Keratinocyte (primary cell): Measurements from ENCODE around the gene CXADR. TPM values are rescaled to one million over a fixed set of nuclear protein-coding genes. Genes with fewer than 3 reads are reported as not detected.

Source experiments
- DNase-seq: peaks from one replicate; pipeline ENCODE4 v3.0.0-alpha.2; 2011; ENCODE audit warnings: low read depth, missing footprints, low spot score
- FAIRE-seq: peaks from 2 replicates; lab custom pipeline; 2011; peaks lifted over from hg19 to GRCh38; lab: Jason Lieb, UNC
- H2AFZ ChIP-seq: 2 replicates; pipeline ENCODE4 v1.6.0; 2012; ENCODE audit warnings: low read length, control low read depth, inconsistent platforms; ENCODE audit not compliant: control insufficient read depth
- H3K27ac ChIP-seq: 2 replicates; pipeline ENCODE4 v1.5.1; 2011; ENCODE audit warnings: low read length; ENCODE audit not compliant: control insufficient read depth, insufficient read depth
- H3K27me3 ChIP-seq: 3 replicates; pipeline ENCODE4 v1.6.0; 2011; ENCODE audit warnings: low read length; ENCODE audit not compliant: control insufficient read depth, insufficient read depth; ENCODE audit errors: extremely low read depth
- H3K36me3 ChIP-seq, 2 experiments: 2 replicates in 1 of 2; 3 replicates in 1 of 2; pipeline ENCODE4 v1.5.1; 2011; ENCODE audit warnings: low read length in 2 of 2, mild to moderate bottlenecking in 1 of 2; ENCODE audit not compliant: control insufficient read depth in 2 of 2, insufficient read depth in 2 of 2; ENCODE audit errors: extremely low read depth in 1 of 2
- H3K4me1 ChIP-seq: 3 replicates; pipeline ENCODE4 v1.5.1; 2011; ENCODE audit warnings: low read length; ENCODE audit not compliant: control insufficient read depth, insufficient read depth; ENCODE audit errors: extremely low read depth
- H3K4me2 ChIP-seq: 3 replicates; pipeline ENCODE4 v1.6.0; 2011; ENCODE audit warnings: low read depth, low read length; ENCODE audit not compliant: control insufficient read depth, insufficient read depth; ENCODE audit errors: extremely low read depth
- H3K4me3 ChIP-seq, 3 experiments: fragments of 200-600 bp in 1 of 3; sonication (generic) in 1 of 3; 2 replicates in 2 of 3; 3 replicates in 1 of 3; pipeline ENCODE4 v1.5.1; 2011 to 2016; ENCODE audit warnings: low read length in 3 of 3, mild to moderate bottlenecking in 3 of 3, control low read depth in 2 of 3, inconsistent platforms in 1 of 3, low read depth in 1 of 3, mixed read lengths in 1 of 3, mixed run types in 1 of 3, moderate library complexity in 1 of 3; ENCODE audit not compliant: control insufficient read depth in 2 of 3, insufficient read depth in 2 of 3; ENCODE audit errors: extremely low read depth in 1 of 3
- H3K79me2 ChIP-seq: 2 replicates; pipeline ENCODE4 v1.6.0; 2012; ENCODE audit warnings: low read length; ENCODE audit not compliant: control insufficient read depth, insufficient read depth
- H3K9ac ChIP-seq: 3 replicates; pipeline ENCODE4 v1.6.0; 2011; ENCODE audit warnings: low read length; ENCODE audit not compliant: control insufficient read depth, insufficient read depth; ENCODE audit errors: extremely low read depth
- H3K9me1 ChIP-seq: 3 replicates; pipeline ENCODE4 v1.6.0; 2011; ENCODE audit warnings: low read length; ENCODE audit not compliant: control insufficient read depth, insufficient read depth; ENCODE audit errors: extremely low read depth
- H3K9me3 ChIP-seq: 2 replicates; pipeline ENCODE4 v1.5.1; 2012; ENCODE audit warnings: low read depth, low read length; ENCODE audit not compliant: control insufficient read depth
- H4K20me1 ChIP-seq: 3 replicates; pipeline ENCODE4 v1.6.0; 2011; ENCODE audit warnings: low read length; ENCODE audit not compliant: control insufficient read depth, insufficient read depth; ENCODE audit errors: extremely low read depth
- EZH2 ChIP-seq: IDR thresholded peaks from one replicate; pipeline ENCODE4 v1.6.1; 2012; ENCODE audit warnings: inconsistent platforms, mild to moderate bottlenecking, low read length, moderate library complexity
- dilution Hi-C: fragments of 300-500 bp; cut with MboI; formaldehyde crosslinking; loops from one replicate; pipeline ENCODE4 v1.7.0; 2020; ENCODE audit warnings: low sequenced_read_pairs; ENCODE audit not compliant: extremely low pct_ligation_motif_present
- polyA plus RNA-seq, 5 experiments: library from polyadenylated mRNA; depleted of rRNA in 3 of 5; stranded (reverse) in 3 of 5; stranded (forward) in 1 of 5; unstranded in 1 of 5; fragments of >200 nt; gene quantifications; 1 replicate in 1 of 5; 2 replicates in 3 of 5; 3 replicates in 1 of 5; pipeline versions ENCODE4 v1.2.1 to v1.2.3, GENCODE V29; 2011 to 2012; ENCODE audit warnings: missing spikeins in 2 of 5, low read depth in 1 of 5, low replicate concordance in 1 of 5
- TF ChIP-seq, protein P1 (sequence below), 3 experiments: IDR thresholded peaks in 1 of 3; conservative IDR thresholded peaks in 1 of 3; optimal IDR thresholded peaks in 1 of 3; 2 replicates in 2 of 3; 3 replicates in 1 of 3; pipeline versions ENCODE3 to v1.5.1; 2011; ENCODE audit warnings: low read length in 3 of 3, mild to moderate bottlenecking in 3 of 3, moderate library complexity in 2 of 3, control low read depth in 1 of 3, inconsistent platforms in 1 of 3; ENCODE audit not compliant: insufficient read depth in 2 of 3; ENCODE audit errors: extremely low read depth in 1 of 3

CXADR gene
- polyA plus RNA-seq, 1 donor (not counting 4 experiments of a cell fraction or from before 2014, with no cell fraction given): 37.3 TPM

DNA sequence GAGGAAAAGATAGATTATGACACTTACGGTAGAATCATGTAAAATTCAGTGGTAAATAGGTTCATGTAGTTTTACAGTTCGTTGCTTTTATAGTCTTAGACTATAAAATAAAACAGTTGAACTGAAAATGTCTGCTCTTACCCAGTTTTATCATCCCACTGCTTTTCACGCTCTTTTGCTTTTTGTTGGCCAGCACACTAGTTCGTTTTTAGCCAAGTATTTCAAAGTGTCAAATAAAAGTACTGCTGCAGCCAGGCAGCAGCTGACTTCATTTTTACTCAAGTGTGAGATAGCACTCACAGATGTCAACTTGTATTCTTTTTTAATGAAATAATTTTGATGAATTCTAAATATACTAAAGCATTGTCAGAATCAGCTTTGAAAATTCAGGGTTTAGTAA lies 118.4 kb downstream of the CXADR start:
- Histone ChIP-seq H3K4me2 (no peak overlapping the region), H3K27me3 (no peaks in the 10 kb centered on the region), H3K79me2 (no peaks in the 10 kb centered on the region), H3K9ac (no peak overlapping the region), H2AFZ (no peak overlapping the region), H3K36me3 (no peaks in the 10 kb centered on the region), H3K4me1 (no peaks in the 10 kb centered on the region), H3K9me3 (no peaks in the 10 kb centered on the region), H4K20me1 (no peaks in the 10 kb centered on the region), H3K4me3 (no peak overlapping the region), H3K9me1 (no peaks in the 10 kb centered on the region), H3K27ac (no peak overlapping the region)
- FAIRE-seq (no peak), DNase-seq (no peak)
- no peak for TF ChIP-seq EZH2
- TF ChIP-seq, protein P1, sequence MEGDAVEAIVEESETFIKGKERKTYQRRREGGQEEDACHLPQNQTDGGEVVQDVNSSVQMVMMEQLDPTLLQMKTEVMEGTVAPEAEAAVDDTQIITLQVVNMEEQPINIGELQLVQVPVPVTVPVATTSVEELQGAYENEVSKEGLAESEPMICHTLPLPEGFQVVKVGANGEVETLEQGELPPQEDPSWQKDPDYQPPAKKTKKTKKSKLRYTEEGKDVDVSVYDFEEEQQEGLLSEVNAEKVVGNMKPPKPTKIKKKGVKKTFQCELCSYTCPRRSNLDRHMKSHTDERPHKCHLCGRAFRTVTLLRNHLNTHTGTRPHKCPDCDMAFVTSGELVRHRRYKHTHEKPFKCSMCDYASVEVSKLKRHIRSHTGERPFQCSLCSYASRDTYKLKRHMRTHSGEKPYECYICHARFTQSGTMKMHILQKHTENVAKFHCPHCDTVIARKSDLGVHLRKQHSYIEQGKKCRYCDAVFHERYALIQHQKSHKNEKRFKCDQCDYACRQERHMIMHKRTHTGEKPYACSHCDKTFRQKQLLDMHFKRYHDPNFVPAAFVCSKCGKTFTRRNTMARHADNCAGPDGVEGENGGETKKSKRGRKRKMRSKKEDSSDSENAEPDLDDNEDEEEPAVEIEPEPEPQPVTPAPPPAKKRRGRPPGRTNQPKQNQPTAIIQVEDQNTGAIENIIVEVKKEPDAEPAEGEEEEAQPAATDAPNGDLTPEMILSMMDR (optimal IDR thresholded peaks at IDR 0.05 in 1 of 3, IDR thresholded peaks at IDR 0.05 in 1 of 3, conservative IDR thresholded peaks at IDR 0.05 in 1 of 3; ENCODE audit: extremely low read depth in 1 of 3, insufficient read depth in 2 of 3, low read length in 3 of 3): no peak
- dilution Hi-C loops: no loop called here

DNA sequence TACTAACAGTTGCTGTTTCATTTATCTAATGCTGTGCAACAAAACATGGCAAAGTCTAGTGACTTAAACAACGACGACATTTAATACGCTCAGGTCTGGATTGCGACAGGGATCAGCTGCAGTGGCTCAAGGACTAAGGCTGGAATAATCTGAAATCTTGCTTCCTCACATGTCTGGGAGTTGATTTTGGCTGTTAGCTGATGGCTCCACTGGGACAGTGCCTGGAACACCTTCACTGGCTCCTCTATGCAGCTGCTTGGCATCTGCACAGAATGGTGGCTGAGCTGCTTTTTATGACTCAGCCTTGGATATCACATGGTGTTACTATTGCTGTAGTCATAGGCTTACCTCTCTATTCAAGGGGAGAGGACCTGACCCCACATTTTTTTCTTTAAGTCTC lies 123.9 kb downstream of the CXADR start:
- H2AFZ ChIP-seq: no peak overlapping the region
- DNase-seq: no peak
- H3K4me1 ChIP-seq: no peaks in the 10 kb centered on the region
- no peak overlapping the region for H3K4me3 ChIP-seq
- no peak for FAIRE-seq
- H3K9me1 ChIP-seq: no peaks in the 10 kb centered on the region
- no peak overlapping the region for H3K9ac ChIP-seq
- TF ChIP-seq EZH2: no peak
- TF ChIP-seq, protein P1 (optimal IDR thresholded peaks at IDR 0.05 in 1 of 3, IDR thresholded peaks at IDR 0.05 in 1 of 3, conservative IDR thresholded peaks at IDR 0.05 in 1 of 3; ENCODE audit: extremely low read depth in 1 of 3, insufficient read depth in 2 of 3, low read length in 3 of 3): no peak
- H3K79me2 ChIP-seq: no peaks in the 10 kb centered on the region
- no peaks in the 10 kb centered on the region for H4K20me1 ChIP-seq
- no peak overlapping the region for H3K4me2 ChIP-seq
- H3K27me3 ChIP-seq: no peaks in the 10 kb centered on the region
- H3K27ac ChIP-seq: no peak overlapping the region
- no peaks in the 10 kb centered on the region for H3K9me3 ChIP-seq
- dilution Hi-C loops: no loop called here
- H3K36me3 ChIP-seq: no peaks in the 10 kb centered on the region
